A673 (cell line): ENCODE data around the gene COL4A1. TPM values are rescaled to one million over a fixed set of nuclear protein-coding genes. Genes with fewer than 3 reads are reported as not detected.

ENCODE experiments used
- BruUV-seq: library from RNA; stranded (reverse); fragments of 400-500 nt; replicated peaks from 2 replicates; lab custom pipeline; 2021; lab: Mats Ljungman, UMichigan
- CTCF ChIA-PET: fragments of 300-600 bp; sonication (Branson Sonifier 250); formaldehyde crosslinking; loops from one replicate; lab custom pipeline; 2022; ENCODE audit warnings: antibody characterized with exemption; lab: Charles Lee
- POLR2A ChIA-PET: fragments of 300-600 bp; sonication (Branson Sonifier 250); formaldehyde crosslinking; loops from one replicate; lab custom pipeline; 2022; ENCODE audit warnings: antibody characterized with exemption; ENCODE audit not compliant: low non-redundant PET; lab: Charles Lee
- DNase-seq: peaks from one replicate; pipeline ENCODE4 v3.0.0-alpha.2; 2015; ENCODE audit warnings: low spot score
- H3K27ac ChIP-seq: fragments of 200-600 bp; sonication (generic); 2 replicates; pipeline ENCODE4 v1.5.1; 2016; ENCODE audit warnings: mixed run types, low read depth, mild to moderate bottlenecking, mixed read lengths, antibody characterized with exemption, low read length; ENCODE audit not compliant: poor library complexity, severe bottlenecking
- H3K27me3 ChIP-seq: fragments of 200-600 bp; sonication (generic); replicated peaks from 2 replicates; pipeline ENCODE4 v1.6.1; 2017; ENCODE audit warnings: mixed run types, low read depth, mild to moderate bottlenecking, mixed read lengths, antibody characterized with exemption, low read length; ENCODE audit not compliant: insufficient read depth, poor library complexity
- H3K36me3 ChIP-seq: fragments of 200-600 bp; sonication (generic); 2 replicates; pipeline ENCODE4 v1.6.1; 2016; ENCODE audit warnings: mixed run types, mild to moderate bottlenecking, mixed read lengths, antibody characterized with exemption, low read length; ENCODE audit not compliant: insufficient read depth, poor library complexity, severe bottlenecking
- H3K4me1 ChIP-seq: fragments of 200-600 bp; sonication (generic); 2 replicates; pipeline ENCODE4 v1.6.1; 2017; ENCODE audit warnings: mixed run types, mild to moderate bottlenecking, mixed read lengths, antibody characterized with exemption, low read length; ENCODE audit not compliant: insufficient read depth, poor library complexity, severe bottlenecking
- H3K4me3 ChIP-seq: fragments of 200-600 bp; sonication (generic); 2 replicates; pipeline ENCODE4 v1.5.1; 2016; ENCODE audit warnings: low read depth, mixed run types, mild to moderate bottlenecking, mixed read lengths, low read length; ENCODE audit not compliant: poor library complexity, severe bottlenecking
- H3K9me3 ChIP-seq: fragments of 200-600 bp; sonication (generic); 2 replicates; pipeline ENCODE4 v1.6.1; 2016; ENCODE audit warnings: mixed run types, low read depth, mild to moderate bottlenecking, mixed read lengths, antibody characterized with exemption, low read length; ENCODE audit not compliant: poor library complexity, severe bottlenecking
- CTCF ChIP-seq: fragments of 300-800, 200-600 bp; sonication (generic); conservative IDR thresholded peaks from 2 replicates; pipeline ENCODE4 v1.5.1; 2017; ENCODE audit warnings: low read depth, mild to moderate bottlenecking, antibody characterized with exemption, low read length, moderate library complexity, mixed read lengths
- EZH2 ChIP-seq: fragments of 200-600 bp; sonication (generic); IDR thresholded peaks from 2 replicates; pipeline ENCODE4 v1.6.1; 2017; ENCODE audit warnings: borderline replicate concordance, low read depth, mild to moderate bottlenecking, mixed read lengths, antibody characterized with exemption, low read length; ENCODE audit not compliant: poor library complexity, severe bottlenecking
- intact Hi-C: fragments of 100-400 bp; cut with micrococcal nuclease; formaldehyde crosslinking; loops from one replicate; pipeline ENCODE4 v1.10.0; 2022; ENCODE audit not compliant: unreplicated experiment
- total RNA-seq: library from RNA; stranded (reverse); gene quantifications from 2 replicates; pipeline ENCODE4 v1.2.3, GENCODE V29; 2021

The COL4A1 gene
- total RNA-seq, 1 experiment from 2014 or later: 83.9 TPM

- H3K4me1 ChIP-seq: peaks cover 30% of the 10 kb centered on the region
- BruUV-seq: no TSS peak
- H3K27me3 ChIP-seq: no peaks in the 10 kb centered on the region
- POLR2A ChIA-PET: no interaction called here
- intact Hi-C loops: loop anchor here (10.0 kb wide), 1 partner anchor 489 kb away; the partner anchor contains the start of gene ING1
- H3K4me3 ChIP-seq: no peak overlapping the region
- no peak overlapping the region for H3K27ac ChIP-seq
- CTCF ChIA-PET: interaction anchor here (0.9 kb wide), 1 partner anchor 21 kb away, joined by 4 read pairs; no protein-coding TSS in a partner anchor
- no peaks in the 10 kb centered on the region for H3K9me3 ChIP-seq
- DNase-seq: no peak
- TF ChIP-seq EZH2 (no peak), CTCF (no peak)
- H3K36me3 ChIP-seq: no peaks in the 10 kb centered on the region
Measured at GRCh38 chr13:110225609-110226574, 81.1 kb downstream of the COL4A1 start.

GRCh38 chr13:110225003-110225402, 82.0 kb downstream of the COL4A1 start:
- H3K36me3 ChIP-seq: no peaks in the 10 kb centered on the region
- no peaks in the 10 kb centered on the region for H3K9me3 ChIP-seq
- H3K4me1 ChIP-seq: peaks cover 27% of the 10 kb centered on the region
- no peak for TF ChIP-seq EZH2
- TF ChIP-seq CTCF: no peak
- ChIA-PET CTCF (no interaction called here), POLR2A (no interaction called here)
- H3K4me3 ChIP-seq: no peak overlapping the region
- no peak overlapping the region for H3K27ac ChIP-seq
- no TSS peak for BruUV-seq
- DNase-seq: no peak
- intact Hi-C loops: loop anchor here (10.0 kb wide), 1 partner anchor 490 kb away; the partner anchor contains the start of gene ING1
- H3K27me3 ChIP-seq: no peaks in the 10 kb centered on the region

- ChIA-PET CTCF (no interaction called here), POLR2A (no interaction called here)
- no TSS peak for BruUV-seq
- no peak overlapping the region for H3K4me3 ChIP-seq
- no peaks in the 10 kb centered on the region for H3K27me3 ChIP-seq
- intact Hi-C loops: loop anchor here (10.0 kb wide), 1 partner anchor 490 kb away; the partner anchor contains the start of gene ING1
- peaks cover 22% of the 10 kb centered on the region for H3K4me1 ChIP-seq
- no peaks in the 10 kb centered on the region for H3K36me3 ChIP-seq
- TF ChIP-seq CTCF (no peak), EZH2 (no peak)
- DNase-seq: no peak
- no peak overlapping the region for H3K27ac ChIP-seq
- H3K9me3 ChIP-seq: no peaks in the 10 kb centered on the region
Measured at GRCh38 chr13:110224519-110224918, 82.4 kb downstream of the COL4A1 start.
